ENCODE measurements around the gene BRAF. TPM values are rescaled to one million over a fixed set of nuclear protein-coding genes. Genes with fewer than 3 reads are reported as not detected.
"Not testable (repeated sequence)": the region's sequence is repeated elsewhere in the genome, so short reads cannot be mapped to it uniquely, and the experiment has no call there.

The BRAF gene
- total RNA-seq, 4 donors from 2014 or later, result 32.2 to 94.9 (median 41.0) TPM

DNA sequence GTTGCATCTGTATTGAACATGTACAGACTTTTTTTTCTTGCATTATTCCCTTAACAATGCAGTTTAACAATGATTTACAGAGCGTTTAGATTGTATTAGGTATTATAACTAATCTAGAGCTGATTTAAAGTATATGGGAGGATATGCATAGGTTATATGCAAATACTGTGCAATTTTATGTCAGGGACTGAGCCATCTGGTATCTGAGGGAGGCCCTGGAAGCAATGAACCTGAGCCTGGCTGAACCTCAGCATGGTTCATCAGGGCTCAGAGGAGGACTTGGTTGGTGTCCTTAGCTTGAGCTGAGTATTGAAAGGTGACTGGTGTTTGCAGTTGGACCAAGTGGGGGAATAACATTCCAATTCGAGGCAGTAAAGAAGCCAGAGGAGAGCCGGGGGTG is 247.2 kb downstream of the BRAF start:
- Histone ChIP-seq H3K27me3 (no peaks in the 10 kb centered on the region), H3K4me3 (no peak overlapping the region), H3K9me3 (no peaks in the 10 kb centered on the region), H3K4me1 (peaks cover 27% of the 10 kb centered on the region), H3K36me3 (peaks cover 44% of the 10 kb centered on the region), H3K27ac (no peak overlapping the region)
- TF ChIP-seq, protein P1, sequence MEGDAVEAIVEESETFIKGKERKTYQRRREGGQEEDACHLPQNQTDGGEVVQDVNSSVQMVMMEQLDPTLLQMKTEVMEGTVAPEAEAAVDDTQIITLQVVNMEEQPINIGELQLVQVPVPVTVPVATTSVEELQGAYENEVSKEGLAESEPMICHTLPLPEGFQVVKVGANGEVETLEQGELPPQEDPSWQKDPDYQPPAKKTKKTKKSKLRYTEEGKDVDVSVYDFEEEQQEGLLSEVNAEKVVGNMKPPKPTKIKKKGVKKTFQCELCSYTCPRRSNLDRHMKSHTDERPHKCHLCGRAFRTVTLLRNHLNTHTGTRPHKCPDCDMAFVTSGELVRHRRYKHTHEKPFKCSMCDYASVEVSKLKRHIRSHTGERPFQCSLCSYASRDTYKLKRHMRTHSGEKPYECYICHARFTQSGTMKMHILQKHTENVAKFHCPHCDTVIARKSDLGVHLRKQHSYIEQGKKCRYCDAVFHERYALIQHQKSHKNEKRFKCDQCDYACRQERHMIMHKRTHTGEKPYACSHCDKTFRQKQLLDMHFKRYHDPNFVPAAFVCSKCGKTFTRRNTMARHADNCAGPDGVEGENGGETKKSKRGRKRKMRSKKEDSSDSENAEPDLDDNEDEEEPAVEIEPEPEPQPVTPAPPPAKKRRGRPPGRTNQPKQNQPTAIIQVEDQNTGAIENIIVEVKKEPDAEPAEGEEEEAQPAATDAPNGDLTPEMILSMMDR (IDR thresholded peaks at IDR 0.05), result no peak
- TF ChIP-seq POLR2AphosphoS5 (IDR thresholded peaks at IDR 0.05), result no peak
- no peak for TF ChIP-seq POLR2A (IDR thresholded peaks at IDR 0.05)
- TF ChIP-seq EP300 (IDR thresholded peaks at IDR 0.05), result no peak
- DNase-seq (ENCODE audit: low spot score in 2 of 2), result peak in 1 of 2 donors; percentile 1
- 95% methylated on average over 3 of the region's 3 CpGs for WGBS

DNA sequence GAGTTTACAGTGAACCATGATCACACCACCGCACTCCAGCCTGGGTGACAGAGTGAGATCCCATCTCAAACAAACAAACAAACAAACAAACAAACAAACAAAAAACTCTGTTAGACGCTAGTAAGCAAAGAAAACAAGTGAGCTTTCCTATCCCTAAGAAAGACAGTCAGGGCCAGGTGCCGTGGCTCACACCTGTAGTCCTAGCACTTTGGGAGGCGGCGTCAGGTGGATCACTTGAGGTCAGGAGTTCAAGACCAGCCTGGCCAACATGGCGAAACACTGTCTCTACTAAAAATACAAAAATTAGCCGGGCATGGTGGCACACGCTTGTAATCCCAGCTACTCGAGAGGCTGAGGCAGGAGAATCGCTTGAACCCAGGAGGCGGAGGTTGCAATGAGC is 247.8 kb downstream of the BRAF start:
- H3K4me1 ChIP-seq, result peaks cover 27% of the 10 kb centered on the region
- H3K27ac ChIP-seq, H3K27me3 ChIP-seq, H3K9me3 ChIP-seq, H3K4me3 ChIP-seq: not testable (repeated sequence)
- peak; percentile 13 to 45 for DNase-seq (ENCODE audit: low spot score in 2 of 2)
- peaks cover 41% of the 10 kb centered on the region for H3K36me3 ChIP-seq
- WGBS, result 91% methylated on average over 11 of the region's 11 CpGs

DNA sequence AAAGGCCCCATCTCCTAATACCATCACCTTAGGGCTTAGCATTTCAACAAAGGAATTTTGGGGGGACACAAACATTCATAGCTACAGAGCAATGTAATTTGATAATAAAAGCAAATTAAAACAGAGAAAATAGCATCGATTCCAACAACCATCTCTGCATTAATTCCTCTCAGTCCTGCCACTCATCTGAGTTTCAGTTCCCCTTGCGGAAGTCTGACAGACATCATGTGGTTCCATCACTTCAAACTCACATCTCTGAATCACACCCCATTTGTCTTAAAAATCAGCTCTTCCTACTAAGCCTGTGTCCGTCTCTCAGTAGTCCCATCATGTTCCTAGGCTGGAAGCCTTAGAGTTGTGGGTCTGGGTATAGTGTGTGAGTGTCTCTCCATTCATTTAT is 248.4 kb downstream of the BRAF start:
- no peak for DNase-seq (ENCODE audit: low spot score in 2 of 2)
- Histone ChIP-seq H3K4me1 (peaks cover 27% of the 10 kb centered on the region), H3K9me3 (no peaks in the 10 kb centered on the region), H3K27ac (no peak overlapping the region), H3K4me3 (no peak overlapping the region), H3K27me3 (no peaks in the 10 kb centered on the region), H3K36me3 (peaks cover 34% of the 10 kb centered on the region)
- TF ChIP-seq POLR2AphosphoS5 (IDR thresholded peaks at IDR 0.05) (no peak), POLR2A (IDR thresholded peaks at IDR 0.05) (no peak), EP300 (IDR thresholded peaks at IDR 0.05) (no peak)
- TF ChIP-seq, protein P1 (IDR thresholded peaks at IDR 0.05), result no peak
- 93% methylated on average over 3 of the region's 3 CpGs for WGBS

DNA sequence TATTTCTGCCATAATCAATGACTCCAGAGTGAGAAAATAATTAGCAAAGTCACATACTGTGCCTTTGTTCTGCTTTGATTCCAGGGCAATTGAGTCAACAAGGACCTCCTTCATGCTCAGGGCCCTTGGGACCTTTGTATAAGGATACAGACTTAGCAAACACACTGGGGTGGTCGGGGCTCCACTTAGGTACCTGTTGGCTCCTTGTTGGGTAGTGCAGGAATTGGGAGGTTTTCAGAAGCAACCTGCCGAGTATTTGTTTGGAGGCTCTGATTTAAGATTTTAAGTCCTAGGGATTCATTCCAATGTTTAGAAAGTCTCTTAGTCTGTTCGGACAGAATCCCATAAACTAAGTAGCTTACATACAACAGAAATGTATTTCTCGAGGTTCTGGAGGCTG is 249.0 kb downstream of the BRAF start:
- no peak for TF ChIP-seq POLR2A (IDR thresholded peaks at IDR 0.05)
- TF ChIP-seq EP300 (IDR thresholded peaks at IDR 0.05), result no peak
- no peak for TF ChIP-seq POLR2AphosphoS5 (IDR thresholded peaks at IDR 0.05)
- TF ChIP-seq, protein P1 (IDR thresholded peaks at IDR 0.05), result no peak
- H3K27ac ChIP-seq, result no peak overlapping the region
- H3K4me1 ChIP-seq, result peaks cover 27% of the 10 kb centered on the region
- H3K36me3 ChIP-seq, result peaks cover 29% of the 10 kb centered on the region
- DNase-seq (ENCODE audit: low spot score in 2 of 2), result peak; percentile 17 to 52
- no peaks in the 10 kb centered on the region for H3K27me3 ChIP-seq
- WGBS, result 88% methylated on average over 4 of the region's 4 CpGs
- H3K4me3 ChIP-seq, result no peak overlapping the region
- no peaks in the 10 kb centered on the region for H3K9me3 ChIP-seq

DNA sequence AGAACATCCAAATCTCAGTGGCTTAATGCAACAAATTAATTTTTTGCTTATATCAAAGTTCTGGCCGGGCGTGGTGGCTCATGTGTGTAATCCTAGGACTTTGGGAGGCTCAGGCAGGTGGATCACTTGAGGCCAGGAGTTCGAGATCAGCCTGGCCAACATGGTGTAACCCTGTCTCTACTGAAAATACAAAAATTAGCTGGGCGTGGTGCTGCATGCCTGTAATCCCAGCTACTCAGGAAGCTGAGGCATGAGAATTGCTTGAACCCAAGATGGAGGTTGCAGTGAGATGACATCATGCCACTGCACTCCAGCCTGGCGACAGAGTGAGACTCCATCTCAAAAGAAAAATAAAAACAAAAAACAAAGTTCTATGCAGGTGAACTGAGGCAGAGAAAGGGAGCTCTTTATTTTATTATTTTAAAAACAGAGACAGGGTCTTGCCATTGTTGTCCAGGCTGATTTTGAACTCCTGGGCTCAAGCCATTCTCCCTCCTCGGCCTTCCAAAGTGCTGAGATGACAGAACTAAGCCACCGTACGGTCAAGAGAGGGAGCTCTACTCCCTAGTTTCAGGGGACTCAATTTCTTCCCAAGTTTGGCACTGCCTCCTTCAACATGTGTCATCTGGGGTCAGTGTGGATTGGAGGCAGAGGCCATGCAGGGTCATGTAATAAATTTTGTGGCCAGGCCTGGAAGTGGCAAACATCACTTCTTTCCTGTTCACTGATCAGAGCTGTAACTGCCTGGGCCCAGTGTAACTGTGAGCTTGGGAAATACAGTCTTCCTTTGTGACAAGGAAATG is 249.6 kb downstream of the BRAF start:
- Histone ChIP-seq H3K27ac (no peak overlapping the region), H3K9me3 (no peaks in the 10 kb centered on the region), H3K36me3 (peaks cover 23% of the 10 kb centered on the region), H3K4me1 (peaks cover 27% of the 10 kb centered on the region), H3K27me3 (no peaks in the 10 kb centered on the region), H3K4me3 (no peak overlapping the region)
- TF ChIP-seq, protein P1 (IDR thresholded peaks at IDR 0.05), result no peak
- no peak for TF ChIP-seq EP300 (IDR thresholded peaks at IDR 0.05)
- TF ChIP-seq POLR2AphosphoS5 (IDR thresholded peaks at IDR 0.05), result no peak
- TF ChIP-seq POLR2A (IDR thresholded peaks at IDR 0.05), result no peak
- WGBS, result 70% methylated on average over 8 of the region's 8 CpGs
- peak; percentile 57 to 61 for DNase-seq (ENCODE audit: low spot score in 2 of 2)

All from suprapubic skin (tissue), 4 donors.